Prostate gland (tissue), 2 donors: ENCODE measurements around the gene MED12L. TPM values are rescaled to one million over a fixed set of nuclear protein-coding genes. Genes with fewer than 3 reads are reported as not detected.
"Not testable (repeated sequence)": the region's sequence is repeated elsewhere in the genome, so short reads cannot be mapped to it uniquely, and the experiment has no call there.

Experiments used
- DNase-seq: peaks from one replicate; pipeline ENCODE4 v3.0.0-alpha.2; 2019; ENCODE audit warnings: low spot score
- H3K27ac ChIP-seq, 2 donors: fragments of 200-600 bp; sonication (generic); 2 replicates each; pipeline ENCODE4 v1.5.1; 2017 to 2019
- H3K27me3 ChIP-seq: fragments of 200-600 bp; sonication (generic); replicated peaks from 2 replicates; pipeline ENCODE4 v1.5.1; 2019; ENCODE audit not compliant: insufficient read depth
- H3K36me3 ChIP-seq, 2 donors: fragments of 200-600 bp; sonication (generic); 1 replicate in 1 of 2; 2 replicates in 1 of 2; pipeline versions ENCODE4 v1.5.1 to v1.8.1; 2017 to 2019
- H3K4me1 ChIP-seq: fragments of 200-600 bp; sonication (generic); replicated peaks from 2 replicates; pipeline ENCODE4 v1.5.1; 2019
- H3K4me3 ChIP-seq, 2 donors: fragments of 200-600 bp; sonication (generic); 2 replicates each; pipeline ENCODE4 v1.5.1; 2017 to 2019
- H3K9me3 ChIP-seq: fragments of 200-600 bp; sonication (generic); 2 replicates; pipeline ENCODE4 v1.5.1; 2017
- CTCF ChIP-seq, 4 experiments: fragments of 200-600 bp in 2 of 4; fragments of 450-650 bp in 2 of 4; sonication (generic) in 2 of 4; IDR thresholded peaks; 1 replicate in 3 of 4; 2 replicates in 1 of 4; pipeline ENCODE4 v1.5.1; 2016 to 2019; ENCODE audit warnings: antibody characterized with exemption in 4 of 4, mild to moderate bottlenecking in 2 of 4, moderate library complexity in 2 of 4
- POLR2A ChIP-seq: fragments of 450-650 bp; IDR thresholded peaks from one replicate; pipeline ENCODE4 v1.6.1; 2016; ENCODE audit warnings: antibody characterized with exemption, mild to moderate bottlenecking
- POLR2AphosphoS5 ChIP-seq: sonication (generic); formaldehyde crosslinking; IDR thresholded peaks from one replicate; pipeline ENCODE4 v1.6.1; 2017; ENCODE audit warnings: antibody characterized with exemption
- WGBS: methylation state at CpG from one replicate; pipeline ENCODE4 v1.1.5; 2018; 5-methylcytosine and 5-hydroxymethylcytosine counted together
- intact Hi-C: fragments of 100-400 bp; cut with DNase I; formaldehyde crosslinking; loops from one replicate; pipeline ENCODE4 v1.14.2; 2022
- total RNA-seq, 2 donors: library from RNA; depleted of rRNA; stranded (reverse); fragments of >200 nt; gene quantifications; one replicate each; pipeline ENCODE4 v1.1.0, GENCODE V29; 2016

Gene MED12L
- total RNA-seq, 2 donors from 2014 or later, result 3.6 to 4.3 TPM

GRCh38 chr3:151236316-151236715, 150.9 kb downstream of the MED12L start:
- no peaks in the 10 kb centered on the region for H3K36me3 ChIP-seq
- intact Hi-C loops, result no loop called here
- DNase-seq, result no peak
- WGBS, result 39% methylated on average over 2 of the region's 2 CpGs
- H3K9me3 ChIP-seq, result no peaks in the 10 kb centered on the region
- H3K27me3 ChIP-seq, result no peaks in the 10 kb centered on the region
- TF ChIP-seq CTCF (IDR thresholded peaks at IDR 0.05) (no peak), POLR2A (no peak), POLR2AphosphoS5 (no peak)
- H3K4me1 ChIP-seq, result no peaks in the 10 kb centered on the region
- H3K27ac ChIP-seq, result no peak overlapping the region
- no peak overlapping the region for H3K4me3 ChIP-seq

- intact Hi-C loops, result no loop called here
- H3K36me3 ChIP-seq, result no peaks in the 10 kb centered on the region
- no peaks in the 10 kb centered on the region for H3K4me1 ChIP-seq
- TF ChIP-seq CTCF (IDR thresholded peaks at IDR 0.05) (no peak), POLR2AphosphoS5 (no peak), POLR2A (no peak)
- H3K4me3 ChIP-seq, result no peak overlapping the region
- H3K27ac ChIP-seq, result no peak overlapping the region
- 83% methylated on average over 7 of the region's 7 CpGs for WGBS
- H3K9me3 ChIP-seq, result no peaks in the 10 kb centered on the region
- DNase-seq, result no peak
- no peaks in the 10 kb centered on the region for H3K27me3 ChIP-seq
These were observed 151.3 kb downstream of the MED12L start for GRCh38 chr3:151236736-151237135.

- WGBS, result 87% methylated on average over 18 of the region's 18 CpGs
These were observed 156.5 kb downstream of the MED12L start for GRCh38 chr3:151242006-151242405.

GRCh38 chr3:151248772-151249337, 163.4 kb downstream of the MED12L start:
- Histone ChIP-seq H3K4me3 (no peak overlapping the region), H3K27ac (no peak overlapping the region), H3K36me3 (no peaks in the 10 kb centered on the region), H3K4me1 (no peaks in the 10 kb centered on the region), H3K9me3 (no peaks in the 10 kb centered on the region), H3K27me3 (no peaks in the 10 kb centered on the region)
- intact Hi-C loops, result no loop called here
- DNase-seq, result no peak
- WGBS, result 53% methylated on average over 3 of the region's 3 CpGs
- TF ChIP-seq CTCF (IDR thresholded peaks at IDR 0.05) (no peak), POLR2AphosphoS5 (no peak), POLR2A (no peak)

More at GRCh38 chr3:151242006-151242405, 156.5 kb downstream of the MED12L start:
- H3K36me3 ChIP-seq, H3K9me3 ChIP-seq, intact Hi-C loops, H3K27me3 ChIP-seq, H3K4me1 ChIP-seq, H3K27ac ChIP-seq, DNase-seq, H3K4me3 ChIP-seq: not testable (repeated sequence)

- 97% methylated on average over 1 of the region's 1 CpG for whole genome bisulfite sequencing
- Histone ChIP-seq H3K4me1 (no peaks in the 10 kb centered on the region), H3K4me3 (no peak overlapping the region), H3K36me3 (no peaks in the 10 kb centered on the region), H3K9me3 (no peaks in the 10 kb centered on the region), H3K27ac (no peak overlapping the region), H3K27me3 (no peaks in the 10 kb centered on the region)
- TF ChIP-seq CTCF (IDR thresholded peaks at IDR 0.05), result no peak
- no peak for TF ChIP-seq POLR2AphosphoS5
- no peak for TF ChIP-seq POLR2A
- DNase-seq, result no peak
- intact Hi-C loops, result no loop called here
These were observed 171.3 kb downstream of the MED12L start for GRCh38 chr3:151256749-151257148.
